Stimulated activated CD4-positive, alpha-beta T cell treated with anti-CD3 and anti-CD28 coated beads, Interleukin-15, amount 100 ng/mL, for 48 hours (primary cell): ENCODE data around the gene RPL38.
"Not testable (repeated sequence)": the region's sequence is repeated elsewhere in the genome, so short reads cannot be mapped to it uniquely, and the experiment has no call there.

ENCODE experiments used
- DNase-seq, 2 donors: peaks; one replicate each; pipeline ENCODE4 v3.0.0-alpha.2; 2020; ENCODE audit warnings: low read depth in 2 of 2

Gene RPL38

DNA sequence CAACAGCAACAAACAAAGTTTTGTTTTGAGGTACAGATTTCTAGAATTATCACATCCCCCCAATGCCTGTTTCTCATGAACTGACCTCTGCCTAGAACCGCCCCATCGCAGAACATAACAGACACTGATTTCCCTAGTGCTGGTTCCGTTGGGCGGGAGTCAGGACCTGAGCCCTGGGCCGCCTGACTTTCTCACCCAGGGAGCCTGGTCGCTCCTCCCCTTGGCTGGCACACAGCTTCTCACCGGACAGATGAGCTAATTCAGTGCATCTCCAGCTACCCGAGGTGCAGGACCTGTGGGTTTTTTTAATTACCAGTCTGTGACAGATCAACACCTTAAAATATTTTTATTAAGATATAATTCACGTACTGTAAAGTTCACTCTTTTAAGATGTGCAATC lies 20.1 kb upstream of the RPL38 start:
- no peak for DNase-seq

DNA sequence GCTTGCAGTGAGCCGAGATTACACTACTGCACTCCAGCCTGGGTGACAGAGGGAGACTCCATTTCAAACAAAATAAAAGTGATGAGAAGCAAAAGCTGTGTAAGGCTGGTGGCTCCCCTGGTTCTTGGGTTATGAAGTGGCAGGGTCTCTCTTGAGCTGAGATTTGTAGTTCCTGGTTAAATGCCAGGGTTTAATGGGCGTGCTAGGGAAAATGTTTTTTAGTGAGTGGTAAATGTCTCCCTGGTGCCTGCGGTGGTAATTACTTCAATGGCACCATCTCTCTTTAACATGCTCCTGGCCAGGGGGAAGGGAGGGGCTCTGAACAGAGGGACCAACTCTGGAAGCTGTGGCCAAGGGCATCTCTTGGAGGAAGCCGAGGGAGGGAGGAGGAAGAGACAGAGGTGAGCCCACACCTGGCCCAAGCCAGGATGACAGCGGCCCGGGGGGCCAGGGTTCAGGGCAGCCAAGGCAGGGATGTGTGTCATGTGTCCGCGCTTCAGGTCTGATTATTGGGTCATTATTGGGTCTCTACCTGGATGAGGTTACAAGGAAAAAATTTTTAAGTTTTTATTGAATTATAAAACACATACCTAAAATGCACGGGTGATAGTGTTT lies 17.8 kb upstream of the RPL38 start:
- DNase-seq = no peak

DNA sequence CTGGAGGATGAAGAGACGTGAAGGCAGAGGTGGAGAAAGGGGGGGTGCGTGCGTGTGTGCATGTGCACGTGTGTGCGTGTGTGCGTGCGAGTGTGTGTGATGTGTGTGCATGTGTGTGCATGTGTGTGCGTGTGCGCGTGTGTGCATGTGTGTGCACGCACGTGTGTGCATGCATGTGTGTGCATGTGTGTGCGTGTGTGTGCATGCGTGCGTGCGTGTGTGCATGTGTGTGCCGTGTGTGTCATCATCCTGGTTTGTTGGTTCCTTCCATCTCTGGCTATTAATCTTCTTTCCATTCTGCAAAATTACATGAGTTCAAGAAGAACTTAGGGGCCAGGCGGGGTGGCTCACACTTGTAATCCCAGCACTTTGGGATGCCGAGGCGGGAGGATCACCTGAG lies 17.0 kb upstream of the RPL38 start:
- DNase-seq = no peak

DNA sequence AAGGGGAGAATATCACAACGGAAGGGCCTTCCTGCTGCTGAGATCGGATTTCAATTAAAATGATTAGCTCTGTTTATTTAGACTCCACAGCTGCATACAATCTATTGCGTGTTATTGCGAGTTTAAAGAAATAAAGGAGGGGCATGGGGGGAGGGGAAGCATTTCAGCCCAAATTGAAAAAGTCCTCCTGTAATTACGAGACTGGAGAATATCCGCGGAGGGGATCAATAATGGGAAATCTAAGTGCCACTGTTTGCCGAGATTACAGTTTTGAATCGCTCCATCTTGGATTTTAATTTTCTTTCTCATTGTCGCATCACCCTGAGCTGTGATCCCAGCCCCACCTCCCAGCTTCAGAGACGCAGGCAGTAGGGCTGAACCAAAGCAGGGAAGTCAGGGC lies 15.7 kb upstream of the RPL38 start:
- no peak for DNase-seq

DNA sequence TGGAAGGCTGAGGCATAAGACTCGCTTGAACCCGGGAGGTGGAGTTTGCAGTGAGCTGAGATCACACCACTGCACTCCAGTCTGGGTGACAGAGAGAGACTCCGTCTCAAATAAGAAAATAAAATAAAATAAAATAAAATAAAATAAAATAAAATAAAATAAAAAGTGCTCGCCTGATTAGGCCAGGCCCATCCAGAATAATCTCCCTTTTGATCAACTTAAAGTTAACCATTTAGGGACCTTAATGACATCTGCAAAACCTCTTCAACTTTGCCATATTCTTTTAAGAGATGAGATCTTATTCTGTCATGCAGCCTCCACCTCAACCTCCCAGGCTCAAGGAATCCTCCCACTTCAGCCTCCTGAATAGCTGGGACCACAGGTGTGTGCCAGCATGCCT lies 14.8 kb upstream of the RPL38 start:
- DNase-seq = not testable (repeated sequence)

DNA sequence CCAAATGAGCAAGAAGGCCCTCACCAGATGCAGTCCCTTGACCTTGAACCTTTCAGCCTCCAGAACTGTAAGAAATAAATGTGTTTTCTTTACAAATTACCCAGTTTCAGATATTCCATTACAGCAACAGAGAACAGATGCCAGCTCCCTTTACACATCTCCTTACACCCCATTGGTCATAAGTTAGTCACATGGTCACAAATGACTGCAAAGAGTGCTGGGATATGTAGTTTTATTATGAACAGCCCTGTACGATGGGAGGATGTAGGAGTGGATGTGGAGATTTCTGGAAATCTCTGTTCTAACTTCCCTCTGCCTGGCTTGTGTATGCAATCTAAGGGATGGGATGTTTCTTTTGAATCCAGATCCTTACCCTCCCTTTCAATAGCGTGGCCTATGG lies 13.3 kb upstream of the RPL38 start:
- no peak for DNase-seq

DNA sequence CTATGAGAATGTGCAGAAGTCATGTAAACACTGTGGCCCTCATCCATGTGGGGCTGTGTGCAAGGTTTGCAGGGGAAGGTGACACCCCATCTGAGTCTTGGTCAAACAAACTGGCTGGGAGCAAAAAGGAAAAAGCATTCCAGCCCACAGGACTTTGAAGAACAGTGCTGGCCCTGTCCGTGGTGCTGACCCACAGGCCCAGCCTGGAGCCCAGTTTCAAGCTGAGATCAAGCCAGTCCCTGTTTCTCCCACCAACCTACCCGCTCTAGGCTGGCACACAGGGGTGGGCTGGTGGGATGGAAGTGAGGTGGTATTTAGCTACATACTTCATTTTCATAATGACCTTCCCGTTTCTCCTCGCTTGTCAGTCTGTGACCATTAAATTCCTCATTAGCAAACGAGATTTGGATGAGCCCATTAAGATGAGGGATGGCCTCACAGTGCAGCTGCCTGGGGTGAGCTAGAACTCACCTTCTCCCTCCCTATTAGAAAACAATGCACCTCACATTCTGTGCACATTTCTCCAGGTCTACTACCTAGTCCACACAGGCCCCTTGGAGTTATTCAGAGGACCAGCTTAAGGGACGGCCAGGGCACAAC lies 12.6 kb upstream of the RPL38 start:
- DNase-seq = no peak

DNA sequence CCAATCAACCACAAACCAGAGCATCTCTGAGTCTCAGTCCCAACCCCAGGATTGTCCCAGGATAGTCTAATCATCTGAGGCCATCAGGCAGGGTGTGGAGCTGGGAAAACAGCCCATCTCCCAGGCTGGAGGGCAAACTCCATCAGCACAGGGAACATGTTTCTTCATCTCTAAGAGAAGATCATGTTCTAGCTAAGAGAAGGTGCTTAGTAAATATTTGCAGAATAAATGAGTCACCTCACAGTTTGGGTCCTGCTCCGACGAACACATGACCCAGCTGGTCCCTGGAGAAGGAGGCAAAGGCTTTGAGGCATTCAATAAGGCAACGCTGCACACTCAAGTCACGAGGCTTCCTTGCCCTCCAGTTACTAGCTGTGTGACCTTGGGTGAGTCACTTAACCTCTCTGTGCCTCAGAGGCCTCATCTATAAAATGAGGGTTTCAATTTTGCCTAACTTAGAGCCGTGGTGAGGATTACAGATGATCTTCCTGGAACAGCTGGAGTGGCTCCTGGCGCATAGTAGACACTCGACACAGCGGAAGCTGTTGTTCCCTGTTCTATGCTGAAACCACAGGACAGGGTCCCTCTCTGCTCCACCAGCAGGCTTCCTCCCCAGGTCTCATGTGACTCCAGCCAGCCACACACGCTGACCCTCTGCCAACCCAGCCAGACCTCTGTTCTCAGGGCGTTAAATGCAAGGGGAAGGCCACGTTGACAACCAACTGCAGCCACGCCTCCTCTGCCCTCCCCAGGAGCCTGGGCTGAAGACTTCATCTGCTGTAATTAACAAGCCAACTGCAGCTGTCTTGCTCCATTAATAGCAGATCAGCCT lies 10.3 kb upstream of the RPL38 start:
- no peak for DNase-seq

DNA sequence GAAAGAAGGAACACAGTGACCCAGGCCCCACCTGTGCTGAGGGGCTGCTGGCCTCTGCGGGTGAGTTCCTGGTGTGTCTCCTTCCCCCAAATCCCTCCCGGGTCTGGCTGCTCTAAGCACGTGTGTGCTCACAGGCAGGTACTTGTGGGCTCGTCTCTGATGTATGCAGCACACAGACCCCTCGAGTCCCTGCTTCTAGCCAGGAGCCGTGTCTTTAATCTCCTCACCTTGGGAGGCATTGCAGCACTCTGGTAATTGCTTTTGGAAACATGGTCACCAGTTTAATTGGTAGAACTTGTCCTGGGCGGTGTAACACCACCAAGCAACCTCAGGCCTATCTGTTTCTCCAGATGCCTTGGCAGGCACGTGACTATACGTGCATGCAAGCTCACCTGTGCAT lies 8.8 kb upstream of the RPL38 start:
- DNase-seq = no peak

DNA sequence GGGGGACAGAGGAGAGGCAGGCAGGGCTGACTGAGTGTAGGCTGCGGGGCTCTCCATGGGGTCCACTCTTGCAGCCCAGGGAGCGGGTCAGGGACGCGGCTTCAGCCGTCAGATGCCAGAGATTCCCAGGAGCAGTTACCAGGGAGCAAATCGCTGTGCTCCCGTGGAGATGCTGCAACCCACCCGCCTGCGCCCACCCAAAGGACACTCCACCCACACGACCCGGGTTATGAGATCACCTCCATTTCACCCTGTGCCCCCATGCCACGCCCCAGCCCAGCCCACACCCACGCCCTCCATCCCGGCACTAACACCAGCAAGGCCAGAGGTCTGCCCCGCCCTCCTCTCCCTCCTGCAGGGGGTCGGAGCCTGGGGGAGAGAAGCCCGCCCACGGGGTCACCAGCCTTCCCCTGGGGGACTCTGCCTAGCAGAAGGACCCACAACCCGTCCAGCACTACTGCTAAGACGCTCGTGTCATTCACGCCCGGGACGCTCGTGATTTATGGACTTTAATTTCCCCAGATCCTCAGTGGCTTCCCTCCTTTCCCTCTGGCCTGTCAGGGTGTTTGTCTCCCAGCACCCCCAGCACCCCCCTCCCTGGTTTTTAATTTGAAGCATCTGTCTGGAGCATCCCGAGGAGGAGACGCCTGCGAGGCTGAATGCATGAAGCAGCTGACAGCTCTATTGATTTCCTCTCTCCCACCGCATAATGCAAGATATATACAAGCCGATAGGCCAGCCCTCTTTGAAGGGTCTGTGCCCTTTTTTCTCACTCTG lies 6.7 kb upstream of the RPL38 start:
- no peak for DNase-seq

DNA sequence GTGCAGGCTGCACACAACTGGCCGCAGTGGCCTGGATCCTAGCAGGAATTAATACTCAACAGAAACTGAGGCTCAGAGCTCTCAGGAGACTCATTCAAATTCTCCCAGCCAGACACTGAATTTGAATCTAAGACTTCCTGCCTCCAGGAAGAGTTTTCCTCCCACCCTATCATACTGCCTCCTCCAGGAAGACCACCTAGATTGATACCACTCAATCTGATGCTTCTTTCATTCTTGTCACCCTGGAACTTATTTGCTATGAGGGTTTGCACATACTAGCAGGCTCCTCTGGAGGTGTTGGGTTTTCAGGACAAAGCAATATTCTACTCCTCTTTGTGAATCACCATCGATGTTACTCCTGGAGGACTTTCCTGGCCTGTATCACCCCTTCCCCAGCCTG lies 5.7 kb upstream of the RPL38 start:
- DNase-seq = no peak

DNA sequence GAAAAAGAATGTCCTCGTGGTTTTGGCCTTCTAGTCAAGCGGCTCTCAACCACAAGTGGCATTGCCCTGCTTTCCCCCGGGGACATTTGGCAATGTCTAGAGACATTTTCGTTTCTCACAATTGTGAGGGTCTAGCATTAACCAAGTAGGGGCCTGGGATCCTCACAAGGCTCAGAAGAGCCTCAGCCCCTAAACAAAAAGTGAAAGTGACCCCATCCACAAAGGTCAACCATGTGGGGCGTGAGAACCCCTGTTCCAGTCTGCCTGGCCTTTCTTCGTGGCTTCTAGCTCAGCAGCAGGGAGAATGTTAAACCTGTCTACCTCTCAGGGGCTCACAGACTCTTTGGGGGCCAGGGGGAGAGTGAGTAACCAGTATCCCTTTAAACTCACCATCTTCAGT lies 4.8 kb upstream of the RPL38 start:
- no peak for DNase-seq

DNA sequence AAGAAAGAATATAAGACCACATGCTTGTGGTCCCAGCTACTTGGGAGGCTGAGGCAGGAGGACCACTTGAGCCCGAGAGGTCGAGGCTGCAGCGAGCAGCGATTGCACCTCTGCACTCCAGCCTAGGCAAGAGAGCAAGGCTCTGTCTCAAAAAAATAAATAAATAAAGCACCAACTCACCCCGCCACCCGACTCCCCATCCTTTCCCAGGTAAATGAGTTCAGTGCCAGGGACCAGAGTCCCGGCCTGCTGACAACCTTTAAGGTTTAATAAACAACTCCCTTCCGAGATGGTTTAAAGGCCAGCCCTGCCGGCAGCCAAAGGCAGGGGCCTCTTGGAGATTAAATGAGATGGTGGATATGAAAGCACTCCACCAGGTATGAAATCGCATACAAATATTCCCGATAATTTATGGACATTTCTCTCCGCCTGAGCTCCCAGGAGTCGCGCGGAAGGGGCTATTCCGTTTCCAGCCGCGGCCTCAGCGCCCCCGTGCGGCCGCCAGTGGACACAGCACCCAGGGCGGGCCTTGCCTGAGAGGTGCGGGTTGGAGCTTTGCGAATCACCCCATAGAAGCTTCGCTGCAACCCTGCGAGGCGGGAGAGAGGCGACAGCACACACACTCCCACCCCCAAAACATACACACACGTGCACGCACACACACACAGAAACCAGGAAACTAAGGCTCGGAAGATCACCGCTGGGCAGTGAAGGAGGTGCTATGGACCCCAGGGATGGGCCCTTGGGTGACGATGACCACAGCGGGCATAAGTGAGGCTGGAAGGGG lies 4.0 kb upstream of the RPL38 start:
- DNase-seq = peak in 1 of 2 donors; percentile 48

DNA sequence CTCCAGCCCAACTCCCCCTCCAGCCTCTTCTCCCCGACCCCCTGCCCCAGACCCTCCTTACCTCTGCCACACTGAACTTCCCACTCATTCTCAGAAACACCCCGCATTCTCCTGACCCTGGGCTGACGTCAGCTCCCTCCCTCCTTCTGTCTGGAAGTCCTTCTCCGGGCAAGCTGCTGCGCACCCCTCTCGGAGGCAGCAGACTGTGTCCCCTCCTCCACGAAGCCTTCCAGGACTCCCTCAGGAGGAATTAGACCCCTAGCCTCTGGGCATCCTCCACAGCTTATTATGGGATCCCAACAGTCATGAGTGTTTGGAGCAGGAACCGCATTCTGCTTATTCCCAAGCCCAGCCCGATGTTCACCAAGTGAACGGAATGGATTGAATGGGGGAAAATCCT lies 3.4 kb upstream of the RPL38 start:
- no peak for DNase-seq

DNA sequence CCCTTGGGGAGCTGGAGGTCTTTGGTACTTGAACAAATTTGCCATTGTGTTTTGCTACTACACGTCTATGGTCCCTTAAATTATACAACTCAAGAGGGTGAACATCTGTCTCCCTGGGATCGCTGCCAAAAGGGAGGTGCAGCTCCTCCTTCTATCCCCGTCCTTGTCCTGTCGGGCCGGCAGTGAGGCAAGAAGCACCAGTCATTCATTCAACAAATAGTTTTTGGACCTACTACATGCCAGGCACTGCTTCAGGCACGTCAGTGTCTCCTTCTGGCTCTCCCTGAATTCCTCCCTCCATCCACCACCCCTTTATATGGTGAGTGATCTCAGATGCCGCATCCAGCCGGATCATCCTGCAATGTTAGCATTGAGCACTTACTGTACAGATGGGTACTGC lies 2.2 kb upstream of the RPL38 start:
- no peak for DNase-seq

DNA sequence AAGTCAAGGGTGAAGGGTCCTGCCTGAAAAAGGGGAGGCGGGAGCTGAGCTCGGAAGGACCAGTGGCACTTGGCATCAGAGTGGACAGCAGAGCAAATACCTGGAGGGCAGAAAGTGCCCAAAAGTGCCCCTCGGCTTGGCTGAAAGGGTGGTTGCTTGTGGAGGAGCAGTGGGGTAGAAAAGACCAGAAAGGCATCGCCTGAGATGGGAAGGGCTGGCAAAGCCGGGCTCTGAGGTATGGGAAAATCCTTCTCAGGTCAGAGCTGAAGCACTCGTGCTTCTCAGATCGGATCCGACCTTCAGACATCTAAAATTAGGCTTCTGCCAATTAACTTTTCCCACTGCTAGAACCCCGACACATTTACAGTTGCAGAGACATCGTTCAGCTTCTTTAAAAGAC lies 1.5 kb upstream of the RPL38 start:
- DNase-seq = no peak

DNA sequence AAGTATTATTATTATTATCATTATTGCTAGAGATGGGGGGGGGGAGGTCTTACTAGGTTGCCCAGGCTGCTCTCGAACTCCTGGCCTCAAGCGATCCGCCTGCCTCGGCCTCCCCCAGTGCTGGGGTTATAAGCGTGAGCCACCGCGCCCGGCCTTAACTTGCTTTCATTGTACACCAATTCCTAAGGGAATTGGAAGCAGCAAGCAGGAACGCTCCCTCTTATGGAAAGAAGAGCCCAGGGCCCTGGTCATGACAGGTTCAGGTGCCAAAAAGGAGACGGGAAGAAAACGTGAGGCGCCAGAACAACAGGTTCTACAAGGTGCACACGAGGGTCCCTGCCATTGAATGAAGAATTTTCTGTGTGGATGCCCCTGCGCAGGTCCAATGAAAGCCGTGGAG lies 540 bp upstream of the RPL38 start:
- no peak for DNase-seq

DNA sequence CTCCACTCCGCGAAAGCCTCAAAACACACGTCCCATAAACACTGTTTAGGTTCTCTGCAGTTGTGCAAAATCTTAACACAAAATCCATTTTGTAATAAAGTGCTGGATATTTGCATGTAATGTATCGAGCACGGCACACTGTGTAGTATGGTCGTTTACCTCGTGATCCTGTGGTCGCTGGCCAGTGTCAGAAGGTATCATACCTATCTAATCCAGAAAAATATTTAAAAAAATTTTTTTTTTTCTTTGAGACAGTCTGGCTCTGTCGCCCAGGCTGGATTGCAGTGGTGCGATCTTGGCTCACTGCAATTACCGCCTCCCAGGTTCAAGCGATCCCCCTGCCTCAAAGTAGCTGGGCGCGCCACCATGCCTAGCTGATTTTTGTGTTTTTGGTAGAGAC lies 996 bp downstream of the RPL38 start:
- DNase-seq = no peak

DNA sequence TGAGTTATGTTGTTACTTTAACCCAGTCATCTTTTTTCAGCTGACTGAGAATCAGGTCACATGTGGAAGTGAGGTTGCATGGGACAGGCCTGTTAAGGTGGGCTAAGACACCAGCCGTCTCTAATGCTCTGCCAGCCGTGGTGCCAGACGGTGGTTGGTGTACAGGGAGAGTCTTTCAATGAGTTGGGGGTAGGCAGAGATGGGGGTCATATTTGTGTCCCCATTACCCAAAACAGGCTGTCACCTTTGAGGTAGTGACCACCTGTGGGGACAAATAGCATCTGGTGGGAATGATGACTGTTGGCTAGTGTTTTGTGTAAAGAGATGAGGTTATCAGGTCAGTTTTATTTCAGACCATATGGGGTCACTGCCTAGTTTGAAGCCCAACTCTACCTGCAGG lies 1.8 kb downstream of the RPL38 start:
- DNase-seq = no peak

DNA sequence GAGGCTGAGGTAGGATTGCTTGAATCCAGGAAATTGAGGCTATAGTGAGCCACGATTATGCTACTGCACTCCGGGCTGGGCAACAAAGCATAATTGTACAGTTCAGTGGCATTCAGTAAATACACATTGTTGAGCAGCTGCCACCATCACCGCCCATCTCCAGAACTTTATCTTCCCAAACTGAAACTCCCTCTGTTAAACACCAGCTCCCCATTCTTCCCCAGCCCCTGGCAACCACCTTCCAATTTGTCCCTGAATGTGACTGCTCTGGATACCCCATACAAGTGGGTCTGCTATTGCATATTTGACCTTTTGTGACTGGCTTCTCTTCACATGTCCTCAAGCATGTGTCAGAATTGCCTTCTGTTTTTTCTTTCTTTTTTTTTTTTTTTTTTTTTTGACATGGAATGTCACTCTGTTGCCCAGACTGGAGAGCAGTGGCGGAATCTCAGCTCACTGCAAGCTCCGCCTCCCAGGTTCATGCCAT lies 2.9 kb downstream of the RPL38 start:
- no peak for DNase-seq
